MM.1S (cell line): ENCODE data around the gene GDF7.

Source experiments
- DNase-seq: peaks from one replicate; pipeline ENCODE4 v3.0.0-alpha.2; 2015
- H2AFZ ChIP-seq: fragments of 300-600 bp; sonication (generic); 2 replicates; pipeline ENCODE4 v1.6.0; 2016; ENCODE audit warnings: antibody characterized with exemption, low read length
- H3F3A ChIP-seq: fragments of 300-600 bp; sonication (generic); 2 replicates; pipeline ENCODE4 v1.6.1; 2016; ENCODE audit warnings: mild to moderate bottlenecking, antibody characterized with exemption, low read length, moderate library complexity, mixed read lengths; ENCODE audit not compliant: insufficient read depth
- H3K27ac ChIP-seq: fragments of 300-600 bp; sonication (generic); 2 replicates; pipeline ENCODE4 v1.5.1; 2016; ENCODE audit warnings: mild to moderate bottlenecking, low read length
- H3K27me3 ChIP-seq: fragments of 300-600 bp; sonication (generic); replicated peaks from 2 replicates; pipeline ENCODE4 v1.6.0; 2016; ENCODE audit warnings: low read length; ENCODE audit not compliant: insufficient read depth
- H3K36me3 ChIP-seq: fragments of 300-600 bp; sonication (generic); replicated peaks from 2 replicates; pipeline ENCODE4 v1.6.1; 2016; ENCODE audit warnings: mild to moderate bottlenecking, low read length, mixed read lengths; ENCODE audit not compliant: insufficient read depth
- H3K4me1 ChIP-seq: fragments of 300-600 bp; sonication (generic); 2 replicates; pipeline ENCODE4 v1.6.1; 2016; ENCODE audit warnings: low read length, mixed read lengths
- H3K4me2 ChIP-seq: fragments of 300-600 bp; sonication (generic); 2 replicates; pipeline ENCODE4 v1.6.0; 2016; ENCODE audit warnings: low read depth, low read length
- H3K4me3 ChIP-seq: fragments of 300-600 bp; sonication (generic); 2 replicates; pipeline ENCODE4 v1.5.1; 2016; ENCODE audit warnings: low read length, mixed read lengths
- H3K79me2 ChIP-seq: fragments of 300-600 bp; sonication (generic); 2 replicates; pipeline ENCODE4 v1.6.1; 2016; ENCODE audit warnings: mixed run types, low read length, mixed read lengths
- H3K9ac ChIP-seq: fragments of 300-600 bp; sonication (generic); 2 replicates; pipeline ENCODE4 v1.6.1; 2016; ENCODE audit warnings: low read length, mixed read lengths
- H3K9me2 ChIP-seq: fragments of 300-600 bp; sonication (generic); replicated peaks from 2 replicates; pipeline ENCODE4 v1.6.1; 2016; ENCODE audit warnings: mild to moderate bottlenecking, low read length, mixed read lengths; ENCODE audit not compliant: insufficient read depth
- H3K9me3 ChIP-seq: fragments of 300-600 bp; sonication (generic); replicated peaks from 2 replicates; pipeline ENCODE4 v1.6.1; 2016; ENCODE audit warnings: mild to moderate bottlenecking, low read length, mixed read lengths; ENCODE audit not compliant: insufficient read depth
- H4K20me1 ChIP-seq: fragments of 300-600 bp; sonication (generic); 2 replicates; pipeline ENCODE4 v1.6.1; 2016; ENCODE audit warnings: mild to moderate bottlenecking, low read length, moderate library complexity, mixed read lengths; ENCODE audit not compliant: insufficient read depth
- EZH2 ChIP-seq: fragments of 300-600 bp; sonication (generic); optimal IDR thresholded peaks from 2 replicates; pipeline ENCODE3; 2017; ENCODE audit warnings: low read depth, mild to moderate bottlenecking, antibody characterized with exemption, low read length, mixed read lengths
- EZH2phosphoT487 ChIP-seq: fragments of 300-600 bp; sonication (generic); IDR thresholded peaks from 2 replicates; pipeline ENCODE4 v1.6.1; 2018; ENCODE audit warnings: antibody characterized with exemption, low read length
- TF ChIP-seq, protein P1 (sequence below): fragments of 300-600 bp; sonication (generic); IDR thresholded peaks from 2 replicates; pipeline ENCODE4 v1.5.1; 2016; ENCODE audit warnings: antibody characterized with exemption, low read length, mixed read lengths

Gene GDF7

DNA sequence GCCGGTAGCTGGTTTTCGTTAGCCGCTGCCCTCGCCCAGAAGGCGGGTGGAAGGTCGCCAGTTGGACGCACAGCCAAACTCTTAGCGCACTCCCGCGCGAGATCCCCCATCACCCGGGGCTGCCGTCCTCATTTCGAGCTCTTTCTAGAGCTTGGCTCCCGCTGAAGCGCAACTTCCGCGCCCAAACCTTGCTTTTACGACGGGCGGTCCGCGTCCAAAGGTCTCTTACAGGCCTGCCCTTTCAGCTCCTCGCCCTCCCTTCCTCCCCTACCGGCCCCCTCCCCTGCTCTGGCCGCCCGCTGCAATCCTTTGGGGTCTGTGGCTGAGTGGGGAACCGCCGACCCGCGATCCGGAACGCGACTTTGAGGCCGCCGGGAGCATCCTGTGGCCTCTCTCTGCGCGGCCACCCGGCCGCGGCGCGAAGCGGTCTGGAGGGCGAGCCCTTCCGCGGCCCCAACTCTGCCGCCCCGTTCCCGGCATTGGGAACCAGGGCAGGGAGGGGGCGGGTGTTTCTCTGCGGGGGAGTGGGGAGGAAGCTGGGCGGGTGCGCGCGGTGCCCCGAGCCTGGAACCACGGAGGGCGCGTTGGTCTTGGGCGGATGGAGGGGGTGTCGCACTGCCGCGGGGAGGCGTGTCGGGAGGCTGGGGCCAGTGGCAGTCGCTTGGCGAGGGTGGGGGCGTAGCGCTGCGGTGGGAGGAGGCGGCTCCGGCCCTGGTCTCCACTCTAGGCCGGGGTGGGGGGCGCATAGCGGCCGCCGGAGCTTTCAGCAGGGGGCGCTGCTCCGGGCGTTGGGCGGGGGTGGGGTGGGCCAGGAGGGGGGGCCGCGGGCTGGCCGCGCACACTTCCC, at the start of gene GDF7:
Gene GDF7 (plus strand): TSS at position 841 of the 847 bp plus-strand sequence. CDS start 96 bp downstream, outside the sequence.
- no peaks in the 10 kb centered on the region for H3K9me3 ChIP-seq
- peak within 1 kb of the TSS; percentile 96 for H3K4me2 ChIP-seq
- H3K27me3 ChIP-seq = peaks cover 43% of the 10 kb centered on the region
- peak within 1 kb of the TSS; percentile 58 for H3K4me3 ChIP-seq
- no peaks in the 10 kb centered on the region for H3K9me2 ChIP-seq
- H3K36me3 ChIP-seq = no peaks in the 10 kb centered on the region
- no peak; the same call in 1 of the 2 replicates for TF ChIP-seq EZH2phosphoT487
- TF ChIP-seq, protein P1, sequence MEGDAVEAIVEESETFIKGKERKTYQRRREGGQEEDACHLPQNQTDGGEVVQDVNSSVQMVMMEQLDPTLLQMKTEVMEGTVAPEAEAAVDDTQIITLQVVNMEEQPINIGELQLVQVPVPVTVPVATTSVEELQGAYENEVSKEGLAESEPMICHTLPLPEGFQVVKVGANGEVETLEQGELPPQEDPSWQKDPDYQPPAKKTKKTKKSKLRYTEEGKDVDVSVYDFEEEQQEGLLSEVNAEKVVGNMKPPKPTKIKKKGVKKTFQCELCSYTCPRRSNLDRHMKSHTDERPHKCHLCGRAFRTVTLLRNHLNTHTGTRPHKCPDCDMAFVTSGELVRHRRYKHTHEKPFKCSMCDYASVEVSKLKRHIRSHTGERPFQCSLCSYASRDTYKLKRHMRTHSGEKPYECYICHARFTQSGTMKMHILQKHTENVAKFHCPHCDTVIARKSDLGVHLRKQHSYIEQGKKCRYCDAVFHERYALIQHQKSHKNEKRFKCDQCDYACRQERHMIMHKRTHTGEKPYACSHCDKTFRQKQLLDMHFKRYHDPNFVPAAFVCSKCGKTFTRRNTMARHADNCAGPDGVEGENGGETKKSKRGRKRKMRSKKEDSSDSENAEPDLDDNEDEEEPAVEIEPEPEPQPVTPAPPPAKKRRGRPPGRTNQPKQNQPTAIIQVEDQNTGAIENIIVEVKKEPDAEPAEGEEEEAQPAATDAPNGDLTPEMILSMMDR = 0 out of 2 replicates have a peak, but pooled peaks have one; percentile 9
- no peak for DNase-seq
- H4K20me1 ChIP-seq = no peaks in the 10 kb centered on the region
- peak within 1 kb of the TSS; percentile 89 for H2AFZ ChIP-seq
- H3K4me1 ChIP-seq = 0 out of 2 replicates have a peak, but pooled peaks cover 4% of the 10 kb centered on the region
- H3F3A ChIP-seq = no peaks in the 10 kb centered on the region
- H3K27ac ChIP-seq = no peak within 1 kb of the TSS
- no peaks in the 10 kb centered on the region for H3K79me2 ChIP-seq
- H3K9ac ChIP-seq = no peak within 1 kb of the TSS

DNA sequence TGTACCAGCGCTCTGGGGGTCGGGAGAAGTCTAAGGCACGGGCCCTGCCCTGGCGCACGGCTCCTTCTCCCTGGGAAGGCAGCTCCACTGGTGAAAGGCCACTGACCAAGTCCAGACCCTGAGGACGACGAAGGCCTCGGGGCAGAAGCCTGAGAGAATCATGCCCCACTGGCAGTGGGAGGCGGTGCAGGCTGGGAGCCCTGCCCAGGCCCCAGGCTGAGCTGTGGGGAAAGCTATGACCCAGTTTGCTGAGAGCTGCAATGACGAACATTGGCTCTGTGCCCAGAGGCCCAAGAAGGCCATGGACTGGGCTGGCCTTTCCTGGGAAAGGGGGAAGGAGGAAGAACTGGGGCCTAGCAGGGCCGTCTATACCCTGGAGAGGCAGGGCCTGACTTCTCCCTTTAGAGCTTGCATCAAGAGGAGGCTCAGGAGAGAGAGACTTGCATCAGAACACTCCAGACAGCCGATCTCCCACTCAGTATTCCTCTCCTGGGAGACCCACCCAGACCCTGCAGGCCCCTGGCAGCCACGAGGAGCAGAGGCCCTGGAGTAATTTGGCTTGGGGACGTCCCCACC, 49.0 kb upstream of the GDF7 start:
- no peaks in the 10 kb centered on the region for H3K9me3 ChIP-seq
- TF ChIP-seq, protein P1 = no peak
- TF ChIP-seq EZH2 = no peak
- TF ChIP-seq EZH2phosphoT487 = no peak
- H3K4me2 ChIP-seq = no peak overlapping the region
- H3K27ac ChIP-seq = no peak overlapping the region
- no peak for DNase-seq
- H3K9ac ChIP-seq = no peak overlapping the region
- peaks cover 15% of the 10 kb centered on the region for H3K4me1 ChIP-seq
- H3F3A ChIP-seq = peaks cover 10% of the 10 kb centered on the region; the same call in 1 of the 2 replicates
- H3K79me2 ChIP-seq = no peaks in the 10 kb centered on the region
- H3K4me3 ChIP-seq = no peak overlapping the region
- no peaks in the 10 kb centered on the region for H3K27me3 ChIP-seq
- H4K20me1 ChIP-seq = no peaks in the 10 kb centered on the region
- no peaks in the 10 kb centered on the region for H3K9me2 ChIP-seq
- H2AFZ ChIP-seq = no peak overlapping the region
- no peaks in the 10 kb centered on the region for H3K36me3 ChIP-seq

DNA sequence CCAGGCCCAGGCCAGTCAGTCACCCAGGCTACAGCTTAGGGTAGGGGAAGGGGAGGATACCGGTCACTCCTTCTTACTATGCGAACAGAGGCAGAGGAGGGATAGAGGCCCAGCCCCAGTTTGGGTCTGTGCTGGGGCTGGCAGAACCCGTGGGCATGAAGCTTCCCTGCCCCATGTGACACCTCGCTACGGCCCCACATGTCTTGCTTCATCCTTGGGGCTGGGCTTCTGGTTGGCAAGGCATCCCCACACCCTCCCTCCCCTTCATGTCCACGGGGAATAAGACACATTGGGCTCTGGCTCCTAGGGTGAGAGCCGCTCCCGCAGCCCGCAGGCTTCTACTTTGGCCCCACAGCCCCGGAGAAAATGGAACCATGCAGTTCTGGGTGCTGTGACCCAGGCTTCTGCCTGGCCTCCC, 48.5 kb upstream of the GDF7 start:
- H3K27me3 ChIP-seq = no peaks in the 10 kb centered on the region
- TF ChIP-seq, protein P1 = no peak
- TF ChIP-seq EZH2 (no peak), EZH2phosphoT487 (no peak)
- H3K9me2 ChIP-seq = no peaks in the 10 kb centered on the region
- no peaks in the 10 kb centered on the region for H3K9me3 ChIP-seq
- no peaks in the 10 kb centered on the region for H3K36me3 ChIP-seq
- H3K4me2 ChIP-seq = no peak overlapping the region
- H4K20me1 ChIP-seq = no peaks in the 10 kb centered on the region
- peaks cover 10% of the 10 kb centered on the region; the same call in 1 of the 2 replicates for H3F3A ChIP-seq
- no peak overlapping the region for H3K9ac ChIP-seq
- no peak overlapping the region for H2AFZ ChIP-seq
- DNase-seq = no peak
- peaks cover 15% of the 10 kb centered on the region for H3K4me1 ChIP-seq
- H3K27ac ChIP-seq = no peak overlapping the region
- H3K4me3 ChIP-seq = no peak overlapping the region
- H3K79me2 ChIP-seq = no peaks in the 10 kb centered on the region
